Esophagus muscularis mucosa (tissue), 4 donors: Measurements from ENCODE around the gene GYPC.

ENCODE experiments used
- CTCF ChIP-seq, 3 experiments: fragments of 200-600 bp in 2 of 3; fragments of 450-650 bp in 1 of 3; sonication (generic) in 2 of 3; IDR thresholded peaks; one replicate each; pipeline ENCODE4 v1.5.1; 2017 to 2019; ENCODE audit warnings: antibody characterized with exemption in 3 of 3, mild to moderate bottlenecking in 2 of 3, moderate library complexity in 1 of 3
- EP300 ChIP-seq: sonication (generic); formaldehyde crosslinking; IDR thresholded peaks from one replicate; pipeline ENCODE4 v1.6.1; 2017; ENCODE audit warnings: antibody characterized with exemption
- POLR2A ChIP-seq: fragments of 450-650 bp; IDR thresholded peaks from one replicate; pipeline ENCODE4 v1.6.1; 2017; ENCODE audit warnings: antibody characterized with exemption, moderate library complexity, mild to moderate bottlenecking, low read depth
- POLR2AphosphoS5 ChIP-seq, 2 donors: sonication (generic); formaldehyde crosslinking; IDR thresholded peaks; one replicate each; pipeline ENCODE4 v1.6.1; 2017; ENCODE audit warnings: antibody characterized with exemption in 2 of 2

GRCh38 chr2:126723281-126723815 lies 67.4 kb downstream of the GYPC start:
- no peak for TF ChIP-seq POLR2AphosphoS5 (IDR thresholded peaks at IDR 0.05)
- no peak for TF ChIP-seq CTCF (IDR thresholded peaks at IDR 0.05)
- no peak for TF ChIP-seq EP300
- TF ChIP-seq POLR2A = no peak
